T-helper 1 cell (primary cell): ENCODE results near the gene LAS1L.
"Not testable (repeated sequence)": the region's sequence is repeated elsewhere in the genome, so short reads cannot be mapped to it uniquely, and the experiment has no call there.

ENCODE experiments used
- DNase-seq, 5 donors: peaks; one replicate each; pipeline ENCODE4 v3.0.0-alpha.2; 2012 to 2020
- total RNA-seq, 4 donors: gene quantifications; one replicate each; lab custom pipeline; 2026; lab: John Stamatoyannopoulos, UW

The LAS1L gene
- total RNA-seq, result 58.1 to 73.4 (median 63.2) reads per million in 4 donors

- peak; percentile 75 to 94 (median 83) for DNase-seq
Measured at GRCh38 chrX:65534450-65535292, at the start of gene LAS1L. Gene LAS1L, minus strand, starts transcription at chrX:65534787. Its CDS starts 72 bp downstream, at chrX:65534715.

DNA sequence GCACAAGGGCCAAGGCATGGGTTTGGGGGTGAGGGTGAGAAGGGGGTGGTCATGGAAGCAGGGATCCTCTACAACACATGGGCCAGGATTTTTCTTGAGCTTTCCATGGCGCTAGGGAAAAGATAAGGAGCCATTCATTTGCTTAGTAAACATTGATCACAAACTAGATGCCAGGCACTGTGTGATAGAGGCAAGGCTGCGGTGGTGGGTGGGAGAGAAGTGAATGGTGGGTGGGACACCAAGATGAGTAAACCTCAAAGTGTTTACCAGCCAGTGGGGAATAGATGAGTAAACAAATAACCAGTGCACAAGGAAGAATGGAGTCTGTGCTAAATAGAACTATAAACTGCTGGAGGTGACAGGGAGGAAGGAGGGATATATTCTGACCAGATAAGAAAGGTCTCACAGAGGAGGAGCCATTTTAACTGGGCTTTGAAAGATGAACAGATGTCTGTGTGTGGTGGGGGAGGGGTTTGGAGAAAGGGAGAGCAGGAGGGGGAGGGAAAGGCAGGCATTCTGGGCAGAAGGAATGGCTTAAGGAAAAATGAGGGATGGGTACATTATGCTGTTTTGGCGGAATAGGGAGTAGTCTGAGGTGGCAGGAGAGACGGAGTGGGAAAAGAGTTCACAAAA lies 48.0 kb upstream of the LAS1L start:
- no peak for DNase-seq

- peak in 4 of 5 donors; percentile 16 to 67 (median 38) for DNase-seq
Measured at GRCh38 chrX:65581661-65582339, 47.2 kb upstream of the LAS1L start.

DNA sequence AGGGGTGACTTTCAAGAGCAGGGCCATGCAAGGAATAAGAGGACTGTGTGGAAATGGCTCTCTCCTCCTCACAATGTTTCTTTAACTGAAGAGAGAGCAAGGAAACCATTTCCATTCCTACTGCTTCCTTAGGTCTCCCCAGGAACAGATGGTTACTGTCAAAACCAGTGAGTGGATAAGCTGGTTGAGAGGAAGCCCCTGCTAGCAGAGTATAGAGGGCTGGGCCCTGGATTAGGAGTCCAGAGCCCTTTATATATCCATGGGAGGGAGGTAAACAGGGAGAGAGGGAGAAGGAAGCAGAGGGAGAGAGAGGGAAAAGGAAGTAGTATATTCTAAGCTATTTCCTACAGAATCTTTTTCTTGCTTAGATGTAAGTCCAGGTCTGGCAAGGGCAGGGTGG lies 43.8 kb upstream of the LAS1L start:
- DNase-seq, result no peak

- no peak for DNase-seq
Measured at GRCh38 chrX:65576160-65576559, 41.6 kb upstream of the LAS1L start.

GRCh38 chrX:65575022-65575421 lies 40.4 kb upstream of the LAS1L start:
- no peak for DNase-seq

- no peak for DNase-seq
Measured at GRCh38 chrX:65574356-65574755, 39.8 kb upstream of the LAS1L start.

- no peak for DNase-seq
Measured at GRCh38 chrX:65572971-65573370, 38.4 kb upstream of the LAS1L start.

DNA sequence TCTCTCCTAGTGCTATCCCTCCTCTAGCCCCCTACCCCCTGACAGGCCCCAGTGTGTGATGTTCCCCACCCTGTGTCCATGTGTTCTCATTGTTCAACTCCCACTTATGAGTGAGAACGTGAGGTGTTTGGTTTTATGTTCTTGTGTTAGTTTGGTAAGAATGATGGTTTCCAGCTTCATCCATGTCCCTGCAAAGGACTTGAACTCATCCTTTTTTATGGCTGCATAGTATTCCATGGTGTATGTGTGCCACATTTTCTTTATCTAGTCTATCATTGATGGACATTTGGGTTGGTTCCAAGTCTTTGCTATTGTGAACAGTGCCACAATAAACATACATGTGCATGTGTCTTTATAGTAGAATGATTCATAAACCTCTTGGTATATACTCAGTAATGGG lies 28.3 kb upstream of the LAS1L start:
- DNase-seq, result not testable (repeated sequence)

- DNase-seq, result no peak
Measured at GRCh38 chrX:65551489-65552339, 17.1 kb upstream of the LAS1L start.

DNA sequence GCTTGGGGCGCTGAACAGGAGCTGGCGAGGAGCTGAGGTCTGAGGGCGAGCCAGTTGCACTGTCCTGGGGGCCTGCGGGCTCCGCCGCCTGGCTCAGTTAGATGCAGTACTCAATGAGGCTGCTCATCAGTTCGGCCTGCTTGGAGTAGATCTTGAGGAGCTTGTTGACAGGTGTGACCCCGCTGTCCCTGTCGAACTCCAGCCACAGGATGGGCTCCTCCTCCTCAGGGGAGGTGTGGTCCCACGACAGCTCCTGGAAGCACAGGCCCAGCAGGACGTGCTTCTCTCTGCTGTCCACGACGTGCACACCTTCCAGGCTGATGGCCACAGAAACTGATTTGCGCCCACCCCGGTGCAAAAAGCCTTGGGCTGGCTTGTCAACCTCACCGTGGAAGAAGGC lies 16.5 kb upstream of the LAS1L start:
- DNase-seq, result no peak

GRCh38 chrX:65545456-65545855 lies 10.9 kb upstream of the LAS1L start:
- no peak for DNase-seq

DNA sequence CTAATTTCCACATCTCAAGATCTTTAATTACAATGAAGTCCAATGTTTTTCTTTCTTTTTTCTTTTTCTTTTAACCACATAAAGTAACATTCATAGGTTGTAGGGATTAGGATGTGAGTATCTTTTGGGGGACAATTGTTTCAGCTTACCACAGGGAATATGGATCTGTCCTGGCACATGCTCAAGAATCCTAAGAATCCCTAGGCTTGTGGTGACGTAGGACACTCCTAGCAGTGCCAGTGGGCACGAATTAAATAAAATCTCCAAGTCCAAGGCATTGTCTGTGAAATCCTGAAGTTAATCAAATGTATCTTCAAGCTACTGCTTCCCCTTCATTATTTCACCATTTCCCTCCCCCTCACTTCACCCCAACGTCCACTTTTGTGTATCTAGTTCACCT lies 2.6 kb upstream of the LAS1L start:
- no peak for DNase-seq

DNA sequence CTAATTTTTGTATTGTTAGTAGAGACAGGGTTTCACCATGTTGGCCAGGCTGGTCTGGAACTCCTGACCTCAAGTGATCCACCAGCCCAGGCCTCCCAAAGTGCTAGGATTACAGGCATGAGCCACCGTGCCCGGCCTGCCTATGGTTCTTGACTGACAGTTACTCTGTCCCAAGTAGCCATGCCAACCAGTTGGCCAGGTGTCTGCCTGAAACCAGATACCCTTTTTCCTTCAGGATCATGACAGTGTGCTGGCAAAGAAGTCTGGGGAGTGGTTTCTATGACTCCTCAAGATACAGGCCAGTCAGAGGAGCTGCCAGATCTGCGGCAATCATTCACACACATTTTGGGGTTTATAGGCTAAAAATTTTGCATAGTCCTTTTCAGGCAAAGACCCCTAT lies 1.7 kb upstream of the LAS1L start:
- DNase-seq, result no peak

GRCh38 chrX:65532016-65532415 lies 2.6 kb downstream of the LAS1L start:
- DNase-seq, result no peak

DNA sequence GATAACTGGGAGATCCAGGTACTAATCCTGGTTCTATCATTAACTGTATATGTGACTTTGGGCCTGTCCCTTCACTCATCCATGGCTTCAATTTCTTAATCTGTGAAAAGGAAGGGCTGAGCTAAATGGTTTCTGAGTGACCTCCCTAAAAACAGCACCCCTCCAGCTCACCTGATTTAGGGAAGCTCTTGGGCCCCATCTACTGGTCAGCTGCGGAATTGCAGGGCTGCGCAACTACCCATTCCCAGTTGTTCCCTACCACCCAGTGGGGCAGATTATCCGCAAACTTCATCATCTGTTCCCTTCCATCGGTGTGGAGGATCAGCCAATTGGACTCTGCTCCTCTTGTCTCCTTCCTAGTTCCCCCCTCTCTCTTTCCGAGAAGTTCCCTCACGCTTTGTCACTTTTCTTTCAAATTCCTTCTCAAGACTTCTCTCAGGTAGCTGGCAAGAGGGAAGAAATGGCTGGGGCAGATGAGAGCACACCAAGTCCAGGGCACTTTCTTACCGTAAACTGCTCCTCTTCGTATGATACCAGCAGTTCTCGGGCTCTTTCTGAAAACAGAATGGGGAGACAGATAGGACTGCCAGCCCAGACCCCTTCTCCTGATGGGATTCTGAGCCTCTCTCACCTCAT lies 5.8 kb downstream of the LAS1L start:
- peak in 4 of 5 donors; percentile 16 to 51 (median 30) for DNase-seq

DNA sequence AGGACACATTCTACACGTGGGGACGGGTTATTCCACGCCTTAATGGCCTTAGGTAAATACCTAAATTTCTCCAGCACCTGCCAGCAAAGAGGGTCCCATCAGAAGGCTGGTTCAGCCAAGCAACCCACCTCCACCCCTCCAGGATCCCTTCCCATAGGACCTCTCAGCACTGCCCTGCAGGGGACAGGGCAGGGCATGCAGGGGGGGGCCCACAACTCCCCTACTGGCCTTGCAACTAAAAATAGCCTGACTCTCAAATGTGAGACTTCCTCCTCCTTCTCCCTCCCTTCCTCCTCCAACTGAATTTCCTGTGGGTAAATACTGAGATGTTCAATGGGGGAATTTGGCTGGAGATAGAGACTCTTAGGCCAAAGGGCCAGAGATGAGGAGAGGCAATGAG lies 6.3 kb downstream of the LAS1L start:
- DNase-seq, result no peak

GRCh38 chrX:65524139-65524538 lies 10.4 kb downstream of the LAS1L start:
- DNase-seq, result no peak

DNA sequence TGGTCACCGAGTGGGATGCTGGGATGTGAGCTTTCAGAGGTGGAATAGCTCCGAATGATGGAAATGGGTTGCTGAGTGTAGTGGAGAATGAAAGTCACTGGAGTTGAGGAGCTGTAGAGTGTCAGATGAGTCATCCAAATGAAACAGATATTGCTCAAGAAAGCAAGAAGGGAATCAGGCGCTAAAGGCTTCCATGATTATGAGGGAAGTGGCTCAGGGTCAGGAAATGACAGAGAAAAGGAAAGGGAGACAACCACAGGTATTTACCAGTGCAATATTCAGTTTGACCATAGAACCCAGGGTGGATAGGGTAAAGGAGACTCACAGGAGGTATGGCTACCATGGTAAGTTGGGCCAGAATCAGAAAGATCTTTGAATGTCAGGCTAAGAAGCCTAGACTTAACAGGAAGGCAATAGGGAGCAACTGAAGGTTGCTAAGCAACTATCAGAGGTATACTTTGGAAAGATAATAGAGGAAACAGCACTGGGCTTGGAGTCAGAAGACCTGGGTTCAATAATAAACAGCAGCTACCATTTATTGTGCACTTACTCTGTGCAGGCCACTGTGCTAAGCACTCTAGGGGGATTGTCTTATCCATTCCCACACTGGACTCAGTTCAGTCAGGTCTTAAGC lies 11.7 kb downstream of the LAS1L start:
- no peak for DNase-seq

- not testable (repeated sequence) for DNase-seq
Measured at GRCh38 chrX:65519530-65519929, 15.1 kb downstream of the LAS1L start.

DNA sequence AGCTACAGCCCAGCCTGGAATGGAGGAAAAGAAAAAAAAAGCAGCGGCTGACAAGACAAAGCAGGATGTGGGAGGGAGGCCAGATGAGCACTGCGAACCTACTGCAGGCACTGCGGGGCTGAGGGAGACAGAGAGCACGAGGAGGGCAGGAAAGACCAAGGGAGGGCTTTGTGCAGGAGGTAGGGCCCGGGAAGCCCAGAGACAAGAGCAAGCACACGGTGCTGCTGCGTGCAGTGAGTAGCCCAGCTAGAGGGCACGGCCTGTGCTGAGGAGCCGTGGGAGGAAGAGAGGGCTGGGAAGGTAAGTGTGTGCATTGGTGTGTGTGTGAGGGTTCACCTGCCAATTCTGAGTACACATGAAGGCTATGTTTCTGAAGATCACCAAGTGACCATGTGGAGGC lies 15.6 kb downstream of the LAS1L start:
- DNase-seq, result not testable (repeated sequence)

GRCh38 chrX:65517923-65518322 lies 16.7 kb downstream of the LAS1L start:
- no peak for DNase-seq
